Epithelial cell of esophagus (primary cell): Measurements from ENCODE around the gene CORO1C.

Experiments used
- DNase-seq: peaks from one replicate; pipeline ENCODE4 v3.0.0; 2010; ENCODE audit warnings: low read depth
- H3K4me3 ChIP-seq: 2 replicates; pipeline ENCODE4 v1.5.1; 2011; ENCODE audit warnings: mild to moderate bottlenecking, low read length, control low read depth
- CTCF ChIP-seq: IDR thresholded peaks from 2 replicates; pipeline ENCODE4 v1.5.1; 2011; ENCODE audit warnings: low read depth, mild to moderate bottlenecking, low read length, control low read depth, inconsistent platforms; ENCODE audit not compliant: insufficient read depth; ENCODE audit errors: missing control alignments

Gene CORO1C

GRCh38 chr12:108596854-108597558 is 134.3 kb downstream of the CORO1C start:
- H3K4me3 ChIP-seq: no peak overlapping the region
- no peak for TF ChIP-seq CTCF
- DNase-seq: no peak

GRCh38 chr12:108595711-108596647 is 135.3 kb downstream of the CORO1C start:
- no peak overlapping the region for H3K4me3 ChIP-seq
- no peak for DNase-seq
- no peak for TF ChIP-seq CTCF
